Ovary (tissue), 10 donors: ENCODE data around the gene OR13C3. TPM values are rescaled to one million over a fixed set of nuclear protein-coding genes. Genes with fewer than 3 reads are reported as not detected.

Source experiments
- DNase-seq, 5 donors: peaks; one replicate each; pipeline ENCODE4 v3.0.0-alpha.2; 2019 to 2020
- H3K27ac ChIP-seq, 2 donors: fragments of 200-600 bp; one replicate each; pipeline versions ENCODE4 v1.5.1 to v1.8.0; 2019 to 2022
- H3K27me3 ChIP-seq: fragments of 200-600 bp; one replicate; pipeline ENCODE4 v1.8.0; 2022
- H3K36me3 ChIP-seq: fragments of 200-600 bp; sonication (generic); one replicate; pipeline ENCODE4 v1.5.1; 2019
- H3K4me1 ChIP-seq: one replicate; pipeline ENCODE4 v1.8.1; 2013; ENCODE audit warnings: mild to moderate bottlenecking, moderate library complexity; ENCODE audit not compliant: insufficient read depth
- H3K4me3 ChIP-seq: fragments of 200-600 bp; sonication (generic); one replicate; pipeline ENCODE4 v1.5.1; 2017
- H3K9me3 ChIP-seq, 2 donors: fragments of 200-600 bp in 1 of 2; sonication (generic) in 1 of 2; one replicate each; pipeline versions ENCODE4 v1.5.1 to v1.8.1; 2013 to 2019; ENCODE audit warnings: mild to moderate bottlenecking in 1 of 2, moderate library complexity in 1 of 2
- CTCF ChIP-seq, 3 donors: fragments of 450-650 bp in 2 of 3; fragments of 200-600 bp in 1 of 3; IDR thresholded peaks; one replicate each; pipeline versions ENCODE4 v1.5.1 to v1.8.0; 2016 to 2022; ENCODE audit warnings: antibody characterized with exemption in 3 of 3, mild to moderate bottlenecking in 1 of 3
- EP300 ChIP-seq: sonication (generic); formaldehyde crosslinking; IDR thresholded peaks from one replicate; pipeline ENCODE4 v1.6.1; 2017; ENCODE audit warnings: antibody characterized with exemption
- POLR2A ChIP-seq: fragments of 450-650 bp; IDR thresholded peaks from one replicate; pipeline ENCODE4 v1.6.1; 2017; ENCODE audit warnings: antibody characterized with exemption, mild to moderate bottlenecking, moderate library complexity
- WGBS, 3 donors: extraction: QIAGEN DNeasy Blood & Tissue Kit in 1 of 3; methylation state at CpG; one replicate each; pipeline versions ENCODE4 v1.1.5 to v1.1.7; 2013 to 2017; 5-methylcytosine and 5-hydroxymethylcytosine counted together
- intact Hi-C, 4 donors: fragments of 100-400 bp; cut with DNase I; formaldehyde crosslinking; loops; one replicate each; pipeline versions ENCODE4 v1.11.0 to v1.15.1; 2022 to 2023
- long read RNA-seq, 3 donors: library from polyadenylated mRNA in 2 of 3; unstranded in 2 of 3; transcript quantifications; one replicate each; pipeline ENCODE4 v2.0.0 and lab custom pipeline, GENCODE V29; 2021 to 2026
- polyA plus RNA-seq, 2 donors: library from polyadenylated mRNA; stranded (reverse); fragments of 200-250 nt in 1 of 2; fragments of 350-450 nt in 1 of 2; fragmentation: Illumina TruSeq in 1 of 2; extraction: RNeasy Lipid Tissue Mini Kit (QIAGEN cat#74804) in 1 of 2; gene quantifications; one replicate each; pipeline ENCODE4 v1.2.3, GENCODE V29; 2013 to 2014
- total RNA-seq, 7 donors: library from RNA; depleted of rRNA in 2 of 7; stranded (reverse); fragments of >200 nt in 2 of 7; fragmentation: NEBNext Ultra II Directional in 3 of 7; extraction: Animal tissue kit (Norgen Biotek cat#: 25700) in 3 of 7; gene quantifications; one replicate each; pipeline versions ENCODE4 v1.1.0 to v1.2.4, GENCODE V29; 2016 to 2023
- donor health status: DM: no; HTN: no; CAD: no; lungs with moderate emphysema.
- donor health status: DM: no; HTN: no; CAD: no.
- donor health status: Bipolar disorder and iron deficiency.
- donor health status: DM: yes; HTN: yes; CAD: no.
- donor health status: DM: no; HTN: no; CAD: no.
- donor health status: DM: yes; HTN: yes; CAD: no.

The OR13C3 gene
- total RNA-seq (not detected), polyA plus RNA-seq (not detected)
- long read RNA-seq, donor 1 = 0 reads
- long read RNA-seq, donor 2 = 0 reads
- long read RNA-seq, donor 3 = 0 reads

DNA sequence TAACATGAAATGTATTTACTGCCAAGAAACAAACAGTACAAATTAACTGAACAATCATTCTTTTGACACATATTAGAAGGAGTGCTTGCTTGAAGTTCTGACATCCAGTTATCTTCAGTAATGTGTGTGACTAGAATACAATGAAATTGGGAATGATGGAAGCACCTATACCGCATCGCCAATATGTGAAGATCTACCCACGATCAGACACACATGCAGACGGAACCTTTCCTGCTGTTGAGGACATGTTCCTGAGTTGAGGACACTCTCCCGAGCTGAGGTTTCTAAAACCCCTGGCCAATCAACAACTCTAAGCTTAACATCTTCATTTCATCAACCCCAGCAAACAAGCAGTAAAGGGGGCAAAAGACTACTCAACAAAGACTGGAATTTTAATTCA lies at the start of gene OR13C3:
OR13C3 (minus strand) TSS at position 101 of the 400 bp plus-strand sequence. CDS start 133 bp downstream, outside the sequence.
- no peak for TF ChIP-seq POLR2A
- 88 to 90% (median 89%) methylated on average over 5 of the region's 5 CpGs for WGBS, 3 donors
- Histone ChIP-seq H3K4me3 (no peak within 1 kb of the TSS), H3K36me3 (no peaks in the 10 kb centered on the region), H3K4me1 (no peaks in the 10 kb centered on the region), H3K27me3 (no peaks in the 10 kb centered on the region), H3K9me3 (no peaks in the 10 kb centered on the region), H3K27ac (no peak within 1 kb of the TSS)
- intact Hi-C loops = no loop called here
- DNase-seq = no peak

DNA sequence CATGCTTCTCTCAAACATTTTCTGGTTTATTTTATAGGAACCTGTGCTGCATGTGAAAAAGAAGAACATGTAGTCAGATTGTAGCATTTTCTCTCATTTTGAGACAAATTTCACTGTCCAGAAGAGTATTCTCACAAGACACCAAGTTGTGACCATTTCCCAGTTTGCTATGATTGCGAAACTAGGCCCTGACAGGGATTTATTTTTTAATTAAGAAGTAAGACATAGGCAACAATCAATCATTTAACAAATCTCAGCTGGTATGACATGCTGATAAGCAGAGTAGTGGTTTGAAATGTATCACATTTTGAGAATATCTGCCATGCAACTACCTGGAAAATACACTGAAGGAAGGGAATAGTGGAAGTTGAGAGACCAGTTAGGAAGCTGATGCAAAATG lies 43.9 kb upstream of the OR13C3 start:
- intact Hi-C loops = no loop called here
- Histone ChIP-seq H3K36me3 (no peaks in the 10 kb centered on the region), H3K9me3 (no peaks in the 10 kb centered on the region), H3K27ac (no peak overlapping the region), H3K4me1 (no peaks in the 10 kb centered on the region), H3K27me3 (no peaks in the 10 kb centered on the region), H3K4me3 (no peak overlapping the region)
- 79 to 92% (median 88%) methylated on average over 1 of the region's 1 CpG for WGBS, 3 donors
- TF ChIP-seq POLR2A (no peak), EP300 (no peak), CTCF (IDR thresholded peaks at IDR 0.05) (no peak)
- DNase-seq = no peak

- Histone ChIP-seq H3K4me3 (no peak overlapping the region), H3K9me3 (no peaks in the 10 kb centered on the region), H3K27ac (no peak overlapping the region), H3K27me3 (no peaks in the 10 kb centered on the region), H3K36me3 (no peaks in the 10 kb centered on the region), H3K4me1 (no peaks in the 10 kb centered on the region)
- DNase-seq = no peak
- 79 to 82% (median 80%) methylated on average over 5 of the region's 5 CpGs for WGBS, 3 donors
- intact Hi-C loops = no loop called here
- no peak for TF ChIP-seq CTCF (IDR thresholded peaks at IDR 0.05)
- no peak for TF ChIP-seq POLR2A
- TF ChIP-seq EP300 = no peak
Observed at GRCh38 chr9:104577263-104577662, 40.6 kb upstream of the OR13C3 start.

DNA sequence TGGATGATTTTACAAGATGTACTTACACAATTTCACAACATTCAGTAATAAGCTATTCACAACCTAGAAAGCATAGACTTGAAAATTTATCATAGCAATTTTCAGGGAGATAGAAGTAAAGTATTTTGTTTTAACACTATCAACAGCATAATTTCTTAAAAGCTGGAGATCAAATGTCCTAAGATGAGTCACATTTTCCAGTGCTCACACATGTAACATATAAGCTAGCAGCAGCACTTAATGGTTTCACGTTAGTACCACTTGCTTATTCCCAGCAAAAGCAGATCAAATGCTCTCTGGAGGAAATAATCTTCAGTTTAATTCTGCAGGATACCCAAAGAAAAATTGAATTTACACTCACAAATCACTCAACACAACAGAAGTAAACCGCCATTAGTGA lies 38.8 kb upstream of the OR13C3 start:
- TF ChIP-seq EP300 (no peak), CTCF (IDR thresholded peaks at IDR 0.05) (no peak), POLR2A (no peak)
- Histone ChIP-seq H3K9me3 (no peaks in the 10 kb centered on the region), H3K36me3 (no peaks in the 10 kb centered on the region), H3K27me3 (no peaks in the 10 kb centered on the region), H3K4me1 (no peaks in the 10 kb centered on the region), H3K27ac (no peak overlapping the region), H3K4me3 (no peak overlapping the region)
- DNase-seq = no peak
- WGBS, 3 donors = 59 to 76% (median 62%) methylated on average over 2 of the region's 2 CpGs
- intact Hi-C loops = no loop called here

GRCh38 chr9:104572612-104573011 lies 36.0 kb upstream of the OR13C3 start:
- no peak overlapping the region for H3K27ac ChIP-seq
- no peak for DNase-seq
- no peaks in the 10 kb centered on the region for H3K9me3 ChIP-seq
- intact Hi-C loops = no loop called here
- no peaks in the 10 kb centered on the region for H3K36me3 ChIP-seq
- 53 to 65% (median 63%) methylated on average over 1 of the region's 1 CpG for WGBS, 3 donors
- no peak overlapping the region for H3K4me3 ChIP-seq
- TF ChIP-seq CTCF (IDR thresholded peaks at IDR 0.05) (no peak), EP300 (no peak), POLR2A (no peak)
- no peaks in the 10 kb centered on the region for H3K27me3 ChIP-seq
- H3K4me1 ChIP-seq = no peaks in the 10 kb centered on the region
